NCI-H2081 treated with DMSO at 0.1 percent for 48 hours (cell line): ENCODE results near the gene NPHP1.
A peak's percentile ranks its signal among the peaks of the same experiment; 100 is the strongest.
"Not testable (repeated sequence)": the region's sequence is repeated elsewhere in the genome, so short reads cannot be mapped to it uniquely, and the experiment has no call there.

Experiments used
- DNase-seq: peaks from one replicate; lab custom pipeline; 2025; lab: John Stamatoyannopoulos, UW

The NPHP1 gene

GRCh38 chr2:110103061-110103961 is 101.5 kb downstream of the NPHP1 start:
- no peak for DNase-seq

GRCh38 chr2:110101901-110102803 is 102.7 kb downstream of the NPHP1 start:
- DNase-seq = no peak

- peak; percentile 83 for DNase-seq
These were observed 103.5 kb downstream of the NPHP1 start for GRCh38 chr2:110101280-110101844.

DNA sequence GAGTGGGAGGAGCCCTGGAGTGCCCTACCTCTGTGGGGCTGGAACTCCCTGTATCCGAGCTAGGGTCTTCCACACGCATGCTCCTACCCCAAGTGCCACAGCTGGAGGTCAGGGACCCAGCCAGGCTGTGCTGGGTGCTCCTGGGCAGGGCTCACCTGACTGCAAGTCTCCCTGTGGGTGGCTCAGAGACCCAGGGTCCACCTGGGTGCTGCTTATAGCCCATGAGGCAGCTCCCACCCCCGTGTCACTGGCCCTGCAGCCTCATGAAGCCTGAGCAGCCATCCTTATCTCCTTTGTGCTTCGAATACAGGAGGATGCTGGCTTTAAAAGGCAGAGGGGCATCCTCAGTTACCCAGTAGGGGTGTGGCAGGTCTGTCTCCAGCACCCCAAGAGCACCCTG is 103.9 kb downstream of the NPHP1 start:
- DNase-seq = not testable (repeated sequence)

- no peak for DNase-seq
These were observed 104.3 kb downstream of the NPHP1 start for GRCh38 chr2:110100480-110100879.

- no peak for DNase-seq
These were observed 105.2 kb downstream of the NPHP1 start for GRCh38 chr2:110099471-110100225.

GRCh38 chr2:110099038-110099425 is 105.8 kb downstream of the NPHP1 start:
- no peak for DNase-seq

GRCh38 chr2:110097506-110098220 is 107.2 kb downstream of the NPHP1 start:
- DNase-seq = no peak

- no peak for DNase-seq
These were observed 108.7 kb downstream of the NPHP1 start for GRCh38 chr2:110095994-110096633.

- not testable (repeated sequence) for DNase-seq
These were observed 109.8 kb downstream of the NPHP1 start for GRCh38 chr2:110094884-110095534.

GRCh38 chr2:110093924-110094323 is 110.9 kb downstream of the NPHP1 start:
- not testable (repeated sequence) for DNase-seq

GRCh38 chr2:110090164-110090563 is 114.6 kb downstream of the NPHP1 start:
- DNase-seq = not testable (repeated sequence)

- not testable (repeated sequence) for DNase-seq
These were observed 121.1 kb downstream of the NPHP1 start for GRCh38 chr2:110083757-110084156.

DNA sequence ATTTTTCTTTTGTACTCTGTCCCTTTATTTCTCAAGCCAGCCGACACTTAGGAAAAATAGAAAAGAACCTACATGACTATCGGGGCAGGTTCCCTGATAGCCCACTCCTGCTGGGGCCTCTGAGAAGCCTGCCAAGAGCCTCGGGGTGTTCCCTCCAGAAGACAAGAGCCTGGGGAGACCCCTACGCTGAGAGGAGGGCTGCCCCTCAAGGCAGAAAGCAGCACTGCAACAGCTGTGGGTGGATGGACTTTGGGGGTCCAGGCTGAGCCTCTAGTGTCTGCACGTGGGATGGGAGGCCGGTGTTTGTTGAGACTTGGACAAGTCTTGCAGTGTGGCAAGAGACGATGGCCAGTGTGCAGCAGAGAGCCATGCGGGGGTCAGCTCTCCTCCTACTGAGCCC is 121.7 kb downstream of the NPHP1 start:
- not testable (repeated sequence) for DNase-seq

- not testable (repeated sequence) for DNase-seq
These were observed 126.7 kb downstream of the NPHP1 start for GRCh38 chr2:110078104-110078503.

GRCh38 chr2:110075896-110076295 is 128.9 kb downstream of the NPHP1 start:
- DNase-seq = not testable (repeated sequence)
